NCI-H128 (cell line): ENCODE data around the gene CASP8.
"Not testable (repeated sequence)": the region's sequence is repeated elsewhere in the genome, so short reads cannot be mapped to it uniquely, and the experiment has no call there.

Source experiments
- DNase-seq: peaks from one replicate; lab custom pipeline; 2025; ENCODE audit not compliant: unreplicated experiment; lab: John Stamatoyannopoulos, UW

Gene CASP8

GRCh38 chr2:201260302-201260800 is at the start of gene CASP8:
TSS of gene CASP8 (plus strand) at chr2:201260536. CDS start at chr2:201266487, 5,951 bp downstream.
- no peak for DNase-seq

- no peak for DNase-seq
These were observed 44.4 kb upstream of the CASP8 start for GRCh38 chr2:201215963-201216362.

GRCh38 chr2:201216918-201217317 is 43.4 kb upstream of the CASP8 start:
- DNase-seq: no peak

GRCh38 chr2:201218780-201219179 is 41.6 kb upstream of the CASP8 start:
- no peak for DNase-seq

GRCh38 chr2:201219328-201220096 is 40.8 kb upstream of the CASP8 start:
- no peak for DNase-seq

GRCh38 chr2:201220102-201220570 is 40.2 kb upstream of the CASP8 start:
- DNase-seq: no peak

- DNase-seq: no peak
These were observed 37.0 kb upstream of the CASP8 start for GRCh38 chr2:201223089-201224073.

GRCh38 chr2:201228271-201228911 is 31.9 kb upstream of the CASP8 start:
- no peak for DNase-seq

- no peak for DNase-seq
These were observed 31.4 kb upstream of the CASP8 start for GRCh38 chr2:201228912-201229290.

- peak; percentile 40 for DNase-seq
These were observed 28.4 kb upstream of the CASP8 start for GRCh38 chr2:201231781-201232466.

- no peak for DNase-seq
These were observed 27.9 kb upstream of the CASP8 start for GRCh38 chr2:201232467-201232815.

- DNase-seq: peak; percentile 13
These were observed 27.0 kb upstream of the CASP8 start for GRCh38 chr2:201233192-201233811.

- no peak for DNase-seq
These were observed 26.3 kb upstream of the CASP8 start for GRCh38 chr2:201233812-201234662.

GRCh38 chr2:201234663-201235135 is 25.6 kb upstream of the CASP8 start:
- no peak for DNase-seq

GRCh38 chr2:201235860-201236811 is 24.2 kb upstream of the CASP8 start:
- peak; percentile 3 for DNase-seq

- DNase-seq: no peak
These were observed 22.7 kb upstream of the CASP8 start for GRCh38 chr2:201237486-201238123.

- not testable (repeated sequence) for DNase-seq
These were observed 21.0 kb upstream of the CASP8 start for GRCh38 chr2:201239167-201239935.
